MM.1S (cell line): ENCODE data around the gene MAP2K2.

Source experiments
- DNase-seq: peaks from one replicate; pipeline ENCODE4 v3.0.0-alpha.2; 2015
- H2AFZ ChIP-seq: fragments of 300-600 bp; sonication (generic); 2 replicates; pipeline ENCODE4 v1.6.0; 2016; ENCODE audit warnings: antibody characterized with exemption, low read length
- H3F3A ChIP-seq: fragments of 300-600 bp; sonication (generic); 2 replicates; pipeline ENCODE4 v1.6.1; 2016; ENCODE audit warnings: mild to moderate bottlenecking, antibody characterized with exemption, low read length, moderate library complexity, mixed read lengths; ENCODE audit not compliant: insufficient read depth
- H3K27ac ChIP-seq: fragments of 300-600 bp; sonication (generic); 2 replicates; pipeline ENCODE4 v1.5.1; 2016; ENCODE audit warnings: mild to moderate bottlenecking, low read length
- H3K27me3 ChIP-seq: fragments of 300-600 bp; sonication (generic); replicated peaks from 2 replicates; pipeline ENCODE4 v1.6.0; 2016; ENCODE audit warnings: low read length; ENCODE audit not compliant: insufficient read depth
- H3K36me3 ChIP-seq: fragments of 300-600 bp; sonication (generic); replicated peaks from 2 replicates; pipeline ENCODE4 v1.6.1; 2016; ENCODE audit warnings: mild to moderate bottlenecking, low read length, mixed read lengths; ENCODE audit not compliant: insufficient read depth
- H3K4me1 ChIP-seq: fragments of 300-600 bp; sonication (generic); 2 replicates; pipeline ENCODE4 v1.6.1; 2016; ENCODE audit warnings: low read length, mixed read lengths
- H3K4me2 ChIP-seq: fragments of 300-600 bp; sonication (generic); 2 replicates; pipeline ENCODE4 v1.6.0; 2016; ENCODE audit warnings: low read depth, low read length
- H3K4me3 ChIP-seq: fragments of 300-600 bp; sonication (generic); 2 replicates; pipeline ENCODE4 v1.5.1; 2016; ENCODE audit warnings: low read length, mixed read lengths
- H3K79me2 ChIP-seq: fragments of 300-600 bp; sonication (generic); 2 replicates; pipeline ENCODE4 v1.6.1; 2016; ENCODE audit warnings: mixed run types, low read length, mixed read lengths
- H3K9ac ChIP-seq: fragments of 300-600 bp; sonication (generic); 2 replicates; pipeline ENCODE4 v1.6.1; 2016; ENCODE audit warnings: low read length, mixed read lengths
- H3K9me2 ChIP-seq: fragments of 300-600 bp; sonication (generic); replicated peaks from 2 replicates; pipeline ENCODE4 v1.6.1; 2016; ENCODE audit warnings: mild to moderate bottlenecking, low read length, mixed read lengths; ENCODE audit not compliant: insufficient read depth
- H3K9me3 ChIP-seq: fragments of 300-600 bp; sonication (generic); replicated peaks from 2 replicates; pipeline ENCODE4 v1.6.1; 2016; ENCODE audit warnings: mild to moderate bottlenecking, low read length, mixed read lengths; ENCODE audit not compliant: insufficient read depth
- H4K20me1 ChIP-seq: fragments of 300-600 bp; sonication (generic); 2 replicates; pipeline ENCODE4 v1.6.1; 2016; ENCODE audit warnings: mild to moderate bottlenecking, low read length, moderate library complexity, mixed read lengths; ENCODE audit not compliant: insufficient read depth
- CTCF ChIP-seq: fragments of 300-600 bp; sonication (generic); IDR thresholded peaks from 2 replicates; pipeline ENCODE4 v1.5.1; 2016; ENCODE audit warnings: antibody characterized with exemption, low read length, mixed read lengths
- EZH2 ChIP-seq: fragments of 300-600 bp; sonication (generic); optimal IDR thresholded peaks from 2 replicates; pipeline ENCODE3; 2017; ENCODE audit warnings: low read depth, mild to moderate bottlenecking, antibody characterized with exemption, low read length, mixed read lengths
- EZH2phosphoT487 ChIP-seq: fragments of 300-600 bp; sonication (generic); IDR thresholded peaks from 2 replicates; pipeline ENCODE4 v1.6.1; 2018; ENCODE audit warnings: antibody characterized with exemption, low read length

Gene MAP2K2

GRCh38 chr19:4057931-4058692 is 65.8 kb downstream of the MAP2K2 start:
- no peak for DNase-seq
- peaks cover 49% of the 10 kb centered on the region for H4K20me1 ChIP-seq
- peaks cover 96% of the 10 kb centered on the region for H3K79me2 ChIP-seq
- no peak overlapping the region for H2AFZ ChIP-seq
- H3K4me1 ChIP-seq = no peaks in the 10 kb centered on the region
- H3K4me2 ChIP-seq = no peak overlapping the region
- TF ChIP-seq EZH2 = no peak
- TF ChIP-seq CTCF = no peak
- TF ChIP-seq EZH2phosphoT487 = no peak
- H3K9me2 ChIP-seq = no peaks in the 10 kb centered on the region
- H3F3A ChIP-seq = no peaks in the 10 kb centered on the region
- no peak overlapping the region for H3K4me3 ChIP-seq
- H3K27ac ChIP-seq = no peak overlapping the region
- no peaks in the 10 kb centered on the region for H3K9me3 ChIP-seq
- H3K27me3 ChIP-seq = no peaks in the 10 kb centered on the region
- no peak overlapping the region for H3K9ac ChIP-seq
- H3K36me3 ChIP-seq = peaks cover 9% of the 10 kb centered on the region; the same call in 1 of the 2 replicates

GRCh38 chr19:4055209-4055552 is 68.7 kb downstream of the MAP2K2 start:
- Histone ChIP-seq H2AFZ (no peak overlapping the region), H3K36me3 (peaks cover 13% of the 10 kb centered on the region), H3K4me2 (no peak overlapping the region), H3K9me3 (no peaks in the 10 kb centered on the region), H3K4me3 (no peak overlapping the region), H4K20me1 (peaks cover 42% of the 10 kb centered on the region), H3F3A (no peaks in the 10 kb centered on the region), H3K4me1 (no peaks in the 10 kb centered on the region), H3K9ac (no peak overlapping the region), H3K79me2 (peaks cover 93% of the 10 kb centered on the region), H3K27me3 (no peaks in the 10 kb centered on the region), H3K9me2 (no peaks in the 10 kb centered on the region), H3K27ac (no peak overlapping the region)
- DNase-seq = no peak
- no peak for TF ChIP-seq CTCF
- TF ChIP-seq EZH2 = no peak
- TF ChIP-seq EZH2phosphoT487 = no peak

GRCh38 chr19:4054441-4055208 is 69.3 kb downstream of the MAP2K2 start:
- Histone ChIP-seq H3K4me1 (no peaks in the 10 kb centered on the region), H3K27ac (no peak overlapping the region), H3K9me2 (no peaks in the 10 kb centered on the region), H3F3A (no peaks in the 10 kb centered on the region), H3K36me3 (peaks cover 13% of the 10 kb centered on the region), H2AFZ (no peak overlapping the region), H3K4me3 (no peak overlapping the region), H4K20me1 (peaks cover 38% of the 10 kb centered on the region), H3K9ac (no peak overlapping the region), H3K9me3 (no peaks in the 10 kb centered on the region), H3K79me2 (peaks cover 92% of the 10 kb centered on the region), H3K27me3 (no peaks in the 10 kb centered on the region), H3K4me2 (no peak overlapping the region)
- TF ChIP-seq EZH2 (no peak), EZH2phosphoT487 (no peak), CTCF (no peak)
- DNase-seq = no peak
